Midbrain (tissue), 1 donor: Measurements from ENCODE around the gene KIAA0319L.

Experiments used
- DNase-seq: peaks from one replicate; lab custom pipeline; 2025; lab: John Stamatoyannopoulos, UW

KIAA0319L gene

DNA sequence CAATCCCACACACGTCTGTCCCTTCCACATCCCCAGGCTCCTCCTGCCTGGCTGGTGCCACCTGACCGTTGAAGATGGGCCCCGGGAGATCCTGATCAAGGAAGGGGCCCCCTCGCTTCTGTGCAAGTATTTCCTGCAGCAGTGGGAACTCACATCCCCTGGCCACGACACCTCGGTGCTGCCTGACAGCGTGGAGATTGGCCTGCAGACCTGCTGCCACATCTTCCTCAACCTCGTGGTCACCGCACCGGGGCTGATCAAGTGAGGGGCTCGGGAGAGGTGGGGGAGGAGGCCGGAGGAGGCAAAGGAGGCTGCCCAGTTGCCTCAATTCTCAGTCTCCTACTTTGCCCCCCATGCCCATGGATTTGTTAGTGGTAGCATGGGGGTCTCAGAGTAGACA, 6.0 kb upstream of the KIAA0319L start:
- no peak for DNase-seq

DNA sequence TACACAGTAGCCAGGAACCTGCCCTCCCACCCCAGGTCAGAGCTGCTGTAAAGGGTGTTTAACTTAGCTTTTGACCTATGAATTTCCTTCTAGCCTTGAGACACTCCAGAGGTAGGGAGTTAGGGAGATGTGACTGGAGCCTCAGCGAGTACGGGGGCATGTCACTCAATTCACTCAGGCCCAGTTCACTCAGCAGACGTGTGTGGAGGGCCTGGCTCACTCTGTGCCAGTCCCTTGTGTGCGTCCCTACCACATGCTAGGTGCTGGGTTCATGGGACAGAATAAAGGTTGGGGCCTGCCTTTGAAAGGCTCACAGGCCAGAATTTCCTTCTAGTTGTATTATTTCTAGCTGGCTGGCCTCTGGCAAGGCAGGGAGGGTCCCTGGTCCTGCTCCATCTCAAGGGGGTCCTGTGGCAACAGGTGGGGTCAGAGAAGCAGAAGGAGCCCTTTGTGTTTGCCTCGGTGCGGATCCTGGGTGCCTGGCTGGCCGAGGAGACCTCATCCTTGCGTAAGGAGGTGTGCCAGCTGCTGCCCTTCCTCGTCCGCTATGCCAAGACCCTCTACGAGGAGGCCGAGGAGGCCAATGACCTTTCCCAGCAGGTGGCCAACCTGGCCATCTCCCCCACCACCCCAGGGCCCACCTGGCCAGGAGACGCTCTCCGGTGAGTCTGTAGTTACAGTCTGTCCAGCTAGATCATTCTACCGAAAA, 4.9 kb upstream of the KIAA0319L start:
- DNase-seq: no peak

DNA sequence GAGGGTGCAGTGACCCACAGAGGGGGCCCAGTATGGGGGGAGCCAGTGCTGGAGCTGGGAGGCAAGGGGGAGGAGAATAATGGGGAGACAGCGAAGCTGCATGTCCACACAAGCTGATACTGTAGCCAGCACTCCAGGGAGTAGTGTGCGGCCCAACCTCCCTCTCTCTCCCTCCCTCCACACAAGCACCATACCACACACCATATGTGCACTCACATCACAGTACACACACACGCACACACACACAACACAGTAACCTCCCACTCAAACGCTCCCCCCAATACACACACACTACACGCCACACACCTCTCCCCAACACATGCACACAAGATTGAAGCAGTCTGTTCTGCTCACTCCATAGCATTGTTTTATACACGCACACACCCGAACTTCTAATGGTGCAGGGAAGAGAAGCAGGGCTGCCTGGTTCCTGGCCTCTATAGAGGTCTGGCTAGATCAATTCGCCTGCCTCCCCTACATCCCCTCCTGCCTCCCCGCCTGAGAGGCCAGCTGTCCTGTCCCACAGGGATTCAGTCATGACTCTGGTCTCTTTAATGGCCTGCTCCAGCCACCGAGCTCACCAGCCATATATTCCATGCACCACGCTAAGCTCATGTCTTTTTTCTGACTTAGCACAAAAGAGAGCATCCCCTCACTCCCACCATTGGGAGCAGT, 4.2 kb upstream of the KIAA0319L start:
- no peak for DNase-seq

DNA sequence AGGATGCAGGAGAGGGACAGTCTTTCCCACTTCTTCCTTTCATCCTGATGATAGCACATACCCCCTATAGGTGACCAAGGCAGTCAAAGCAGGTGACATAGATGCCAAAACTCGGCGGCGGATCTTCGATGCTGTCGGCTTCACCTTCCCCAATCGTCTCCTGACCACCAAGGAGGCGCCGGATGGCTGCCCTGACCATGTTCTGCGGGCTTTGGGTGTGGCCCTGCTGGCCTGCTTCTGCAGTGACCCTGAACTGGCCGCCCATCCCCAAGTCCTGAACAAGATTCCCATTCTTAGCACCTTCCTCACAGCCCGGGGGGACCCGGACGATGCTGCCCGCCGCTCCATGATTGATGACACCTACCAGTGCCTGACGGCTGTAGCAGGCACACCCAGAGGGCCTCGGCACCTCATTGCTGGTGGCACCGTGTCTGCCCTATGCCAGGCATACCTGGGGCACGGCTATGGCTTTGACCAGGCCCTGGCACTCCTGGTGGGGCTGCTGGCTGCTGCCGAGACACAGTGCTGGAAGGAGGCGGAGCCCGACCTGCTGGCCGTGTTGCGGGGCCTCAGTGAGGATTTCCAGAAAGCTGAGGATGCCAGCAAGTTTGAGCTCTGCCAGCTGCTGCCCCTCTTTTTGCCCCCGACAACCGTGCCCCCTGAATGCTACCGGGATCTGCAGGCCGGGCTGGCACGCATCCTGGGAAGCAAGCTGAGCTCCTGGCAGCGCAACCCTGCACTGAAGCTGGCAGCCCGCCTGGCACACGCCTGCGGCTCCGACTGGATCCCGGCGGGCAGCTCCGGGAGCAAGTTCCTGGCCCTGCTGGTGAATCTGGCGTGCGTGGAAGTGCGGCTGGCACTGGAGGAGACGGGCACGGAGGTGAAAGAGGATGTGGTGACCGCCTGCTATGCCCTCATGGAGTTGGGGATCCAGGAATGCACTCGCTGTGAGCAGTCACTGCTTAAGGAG, 3.3 kb upstream of the KIAA0319L start:
- DNase-seq: peak; percentile 88

GRCh38 chr1:35559317-35559944, 2.2 kb upstream of the KIAA0319L start:
- peak; percentile 16 for DNase-seq

DNA sequence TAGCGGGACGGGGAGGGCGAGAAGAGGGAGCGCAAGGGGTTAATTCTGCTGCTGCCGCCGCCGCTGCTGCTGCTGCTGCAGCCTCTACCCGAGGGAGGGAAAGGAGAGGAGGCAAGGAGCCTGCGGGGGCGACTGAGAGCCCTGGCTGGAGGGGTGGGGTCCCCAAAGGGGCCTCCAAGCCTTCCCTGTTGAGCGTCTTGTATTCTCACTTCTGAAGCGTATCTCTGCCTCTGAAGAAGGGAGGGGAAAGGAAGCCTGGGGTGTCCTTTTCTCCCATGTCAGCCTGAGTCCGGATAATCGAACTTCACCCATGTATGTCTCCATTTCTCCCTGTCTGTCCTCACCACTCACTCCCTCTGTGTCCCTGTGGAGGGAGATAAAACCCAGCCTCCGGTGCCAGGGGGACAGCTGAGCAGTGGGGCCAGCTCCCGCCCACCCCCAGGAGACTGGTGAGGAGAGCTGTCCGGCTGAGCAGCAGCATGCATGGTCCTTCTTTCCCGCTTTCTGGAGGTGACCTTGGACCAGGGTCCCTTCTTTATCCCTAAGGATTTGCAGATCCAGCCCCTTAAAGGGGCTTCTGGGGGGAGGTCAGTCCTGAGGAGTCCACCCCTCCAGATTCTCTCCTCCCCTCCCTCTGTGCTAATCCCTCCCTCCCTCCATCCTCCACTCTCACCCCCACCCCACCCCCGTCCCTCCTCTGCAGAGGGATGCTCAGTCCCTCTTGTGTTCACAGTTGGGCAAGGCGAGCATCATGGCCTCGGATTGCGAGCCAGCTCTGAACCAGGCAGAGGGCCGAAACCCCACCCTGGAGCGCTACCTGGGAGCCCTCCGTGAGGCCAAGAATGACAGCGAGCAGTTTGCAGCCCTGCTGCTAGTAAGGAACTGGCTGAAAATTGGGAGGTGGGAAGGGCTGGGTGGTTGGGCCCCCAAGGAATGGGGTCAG, 1.4 kb upstream of the KIAA0319L start:
- no peak for DNase-seq

DNA sequence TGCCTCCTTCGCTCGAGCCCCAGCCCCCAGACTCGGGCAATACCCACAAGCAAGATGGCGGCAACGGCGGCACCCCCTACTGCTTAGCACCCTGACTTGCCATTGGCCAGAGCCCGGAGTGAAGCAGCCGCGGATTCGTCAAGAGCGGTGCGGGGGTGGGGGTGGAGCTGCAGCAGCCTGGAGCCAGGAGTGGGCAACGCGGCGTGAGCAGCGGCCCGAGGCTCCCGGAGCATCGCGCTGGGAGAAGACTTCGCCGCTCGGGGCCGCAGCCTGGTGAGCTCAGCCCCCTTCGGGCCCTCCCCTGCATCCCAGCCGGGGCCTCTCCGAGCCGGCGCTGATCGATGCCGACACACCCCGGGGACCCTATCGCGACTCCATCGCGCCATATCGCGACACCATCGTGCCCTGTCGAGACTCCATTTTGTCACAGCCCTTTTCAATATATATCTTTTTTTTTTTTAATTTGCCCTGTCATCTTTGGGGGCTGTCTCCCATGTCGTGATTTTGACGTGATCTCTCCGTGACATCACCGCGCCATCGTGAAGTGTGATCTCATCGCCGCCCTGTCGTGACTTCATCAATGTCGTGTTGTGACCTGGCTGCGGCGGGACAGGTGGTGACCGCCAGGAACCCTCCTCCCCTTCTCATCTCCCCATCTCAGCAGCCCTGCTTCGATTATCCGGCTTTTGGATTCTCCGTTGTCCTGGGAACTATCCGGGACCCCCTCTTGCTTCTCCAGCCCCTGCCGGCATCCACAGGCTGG, 589 bp upstream of the KIAA0319L start, which contains the start of gene NCDN:
Gene NCDN, plus strand, starts transcription at position 189 of the 763 bp plus-strand sequence. Its CDS starts 392 bp downstream, at position 581.
- peak; percentile 95 for DNase-seq

DNA sequence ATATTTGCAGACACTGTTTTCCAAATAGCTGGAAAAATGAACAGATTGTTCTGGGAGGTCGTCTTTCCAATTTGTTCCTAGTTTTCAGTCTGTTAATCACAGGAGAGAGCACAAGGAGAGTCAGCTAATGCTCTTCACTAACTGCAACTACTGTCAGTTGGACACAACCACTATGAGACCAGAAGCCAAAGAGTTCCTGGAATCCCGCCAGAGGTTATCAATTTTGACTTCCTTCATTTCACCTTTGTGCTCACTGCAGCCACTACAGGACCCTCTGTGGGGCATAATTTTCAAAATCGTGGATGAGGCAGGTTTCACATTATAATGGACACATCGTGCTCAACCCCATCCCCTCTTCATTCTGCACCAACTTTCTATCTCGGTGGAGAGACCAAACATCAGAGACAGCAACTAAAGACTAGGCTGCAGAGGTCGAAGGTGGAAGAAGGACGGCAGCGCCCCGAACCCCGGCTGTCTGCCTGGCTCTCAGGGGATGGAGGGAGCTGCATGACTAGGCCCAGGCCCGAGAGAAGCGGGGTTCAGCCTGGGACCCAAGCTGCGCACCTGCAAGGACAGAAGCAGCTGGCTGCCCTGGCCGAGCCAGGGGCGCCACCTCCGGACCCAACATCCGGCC, 602 bp downstream of the KIAA0319L start:
- no peak for DNase-seq

GRCh38 chr1:35555601-35556477, 1.4 kb downstream of the KIAA0319L start:
- no peak for DNase-seq

DNA sequence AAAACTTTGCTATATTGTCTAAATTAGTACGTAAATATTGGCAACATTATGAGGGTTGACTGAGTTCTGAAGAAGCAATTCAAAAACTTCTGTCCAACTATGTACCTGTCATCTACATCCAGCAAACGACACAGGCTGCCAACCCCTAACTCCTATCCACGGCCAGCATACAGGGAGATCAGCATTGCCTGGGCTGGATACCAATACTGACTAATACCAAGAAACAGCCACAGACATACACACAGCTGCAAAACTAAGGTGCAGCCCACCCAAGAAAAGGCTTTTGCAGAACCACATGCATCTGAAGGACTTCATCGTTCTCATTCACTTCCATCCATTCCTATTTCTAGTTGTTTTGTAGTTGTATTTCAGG, 2.0 kb downstream of the KIAA0319L start:
- DNase-seq: no peak

GRCh38 chr1:35554266-35555211, 2.7 kb downstream of the KIAA0319L start:
- DNase-seq: no peak

DNA sequence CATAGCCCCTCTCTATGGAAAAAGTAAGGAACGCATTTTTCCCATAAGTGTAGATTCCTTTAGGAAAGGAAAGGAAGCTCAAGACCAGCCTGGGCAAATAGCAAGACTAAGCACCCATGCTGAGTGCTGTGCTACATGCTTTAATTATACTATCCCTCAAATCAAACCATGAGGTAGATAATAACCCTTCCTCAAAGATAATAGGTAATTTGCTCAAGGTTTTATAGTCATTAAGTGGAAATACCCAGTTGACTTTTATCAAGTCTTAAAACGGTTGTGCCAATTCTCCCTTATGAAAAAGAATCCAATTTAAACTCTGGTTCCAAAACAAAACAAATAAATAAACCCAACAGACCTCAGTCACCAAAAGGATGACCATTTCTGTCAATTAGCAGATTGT, 3.4 kb downstream of the KIAA0319L start:
- no peak for DNase-seq

DNA sequence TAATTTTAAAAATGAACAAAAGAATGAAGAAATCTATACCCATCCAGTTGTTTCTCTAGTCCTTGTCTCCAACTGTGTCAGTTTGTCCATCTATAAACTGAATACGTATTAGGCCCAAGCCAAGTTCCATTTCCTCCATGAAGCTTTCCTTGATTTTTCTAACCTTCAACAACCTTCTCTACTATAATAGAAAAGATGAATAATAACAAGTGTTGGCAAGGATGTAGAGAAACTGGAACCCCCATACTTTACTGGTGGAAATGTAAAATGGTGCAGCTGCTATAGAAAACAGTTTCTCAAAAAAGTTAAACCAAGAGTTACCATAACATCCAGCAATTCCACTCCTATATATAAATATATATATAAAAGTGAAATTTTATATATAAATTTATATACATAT, 10.6 kb downstream of the KIAA0319L start:
- DNase-seq: no peak

GRCh38 chr1:35544976-35545375, 12.2 kb downstream of the KIAA0319L start:
- peak; percentile 50 for DNase-seq

- DNase-seq: peak; percentile 23
Observed at GRCh38 chr1:35539824-35540261, 17.4 kb downstream of the KIAA0319L start.

DNA sequence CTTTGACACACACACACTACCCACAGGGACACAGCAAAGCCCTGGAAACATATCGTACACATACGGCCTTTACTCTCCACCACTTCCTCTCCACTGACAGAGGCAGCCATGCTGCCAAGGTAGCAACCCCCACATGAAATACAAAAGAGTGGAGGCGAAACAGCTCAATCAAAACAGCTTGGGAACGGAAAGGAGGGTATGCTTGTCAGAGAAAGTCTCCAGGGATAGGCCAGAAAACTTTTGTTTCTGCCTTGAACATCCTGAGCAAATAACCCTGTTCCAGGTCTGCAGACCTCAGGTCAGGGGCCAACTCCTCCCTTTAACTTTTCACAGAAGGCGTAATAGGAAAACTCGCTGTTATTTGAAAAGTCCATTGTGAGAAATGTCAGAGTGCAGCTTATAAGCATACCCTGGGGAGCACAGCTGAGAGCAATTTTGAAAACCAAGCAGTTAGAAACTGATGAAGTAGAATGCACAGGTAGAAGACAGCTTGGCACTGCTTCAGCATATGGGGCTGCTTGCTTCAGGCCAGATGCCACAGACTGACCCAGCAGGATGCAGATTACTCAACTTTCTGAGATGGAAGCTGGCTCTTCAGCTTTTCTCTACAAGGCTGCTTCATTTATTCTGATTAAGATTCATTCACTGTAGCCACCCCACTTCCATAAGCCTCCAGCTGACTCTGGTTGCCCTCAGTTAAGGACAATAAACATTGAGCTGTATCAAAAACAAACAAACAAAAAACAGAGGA, 18.0 kb downstream of the KIAA0319L start:
- DNase-seq: no peak

- no peak for DNase-seq
Observed at GRCh38 chr1:35537806-35538205, 19.4 kb downstream of the KIAA0319L start.
